Measurements from ENCODE around the gene C6orf62.
"Not testable (repeated sequence)": the region's sequence is repeated elsewhere in the genome, so short reads cannot be mapped to it uniquely, and the experiment has no call there.

C6orf62 gene

DNA sequence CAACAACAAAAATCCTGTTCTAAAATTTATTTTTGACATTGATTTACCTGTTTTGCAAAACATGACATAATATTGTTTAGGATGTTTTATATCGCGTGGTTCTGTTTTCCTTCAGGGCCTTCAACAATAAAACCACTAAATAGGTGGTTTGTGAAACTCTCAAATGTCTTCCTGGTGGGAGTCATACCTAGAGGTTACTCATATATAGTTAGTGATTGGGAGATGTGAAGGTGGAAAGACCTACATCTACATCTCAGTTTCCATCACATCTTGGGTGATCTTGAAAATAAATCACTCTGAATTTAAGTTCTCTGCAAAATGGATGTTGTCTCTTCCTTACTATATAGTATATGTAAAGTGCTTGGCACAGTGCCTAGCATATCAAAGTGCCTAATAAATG, 22.9 kb downstream of the C6orf62 start:
- DNase-seq = no peak

DNA sequence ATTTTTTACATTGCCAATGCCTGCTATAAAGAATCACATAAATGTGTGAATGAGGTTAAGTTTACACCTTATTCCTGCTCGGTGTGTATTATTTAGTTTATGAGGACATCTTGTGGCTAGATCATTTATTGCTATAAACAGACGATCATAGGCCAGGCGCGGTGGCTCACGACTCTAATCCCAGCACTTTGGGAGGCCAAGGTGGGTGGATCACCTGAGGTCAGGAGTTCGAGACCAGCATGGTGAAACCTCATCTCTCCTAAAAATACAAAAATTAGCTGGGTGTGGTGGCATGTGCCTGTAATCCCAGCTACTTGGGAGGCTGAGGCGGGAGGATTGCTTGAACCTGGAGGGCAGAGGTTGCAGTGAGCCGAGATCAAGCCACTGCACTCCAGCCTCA, 23.3 kb downstream of the C6orf62 start:
- peak; percentile 74 for DNase-seq

DNA sequence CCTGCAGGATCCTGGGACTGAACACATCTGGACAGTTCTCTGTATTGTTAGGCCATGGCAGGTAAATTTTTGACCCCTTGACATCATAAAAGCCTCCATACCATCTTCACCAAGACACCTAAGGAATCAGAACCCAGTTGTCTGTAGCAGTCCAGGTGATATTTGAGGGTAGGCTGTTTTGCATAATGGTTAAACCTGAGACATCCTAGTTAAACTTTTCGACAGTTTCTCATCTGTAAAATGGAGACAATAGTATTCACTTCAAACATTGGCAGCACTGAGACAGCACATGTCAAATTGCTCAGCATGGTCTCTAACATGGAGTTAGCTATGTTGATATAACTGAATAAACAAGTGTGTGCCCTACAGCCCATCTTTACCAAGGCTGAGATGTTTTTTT, 24.8 kb downstream of the C6orf62 start:
- DNase-seq = no peak

DNA sequence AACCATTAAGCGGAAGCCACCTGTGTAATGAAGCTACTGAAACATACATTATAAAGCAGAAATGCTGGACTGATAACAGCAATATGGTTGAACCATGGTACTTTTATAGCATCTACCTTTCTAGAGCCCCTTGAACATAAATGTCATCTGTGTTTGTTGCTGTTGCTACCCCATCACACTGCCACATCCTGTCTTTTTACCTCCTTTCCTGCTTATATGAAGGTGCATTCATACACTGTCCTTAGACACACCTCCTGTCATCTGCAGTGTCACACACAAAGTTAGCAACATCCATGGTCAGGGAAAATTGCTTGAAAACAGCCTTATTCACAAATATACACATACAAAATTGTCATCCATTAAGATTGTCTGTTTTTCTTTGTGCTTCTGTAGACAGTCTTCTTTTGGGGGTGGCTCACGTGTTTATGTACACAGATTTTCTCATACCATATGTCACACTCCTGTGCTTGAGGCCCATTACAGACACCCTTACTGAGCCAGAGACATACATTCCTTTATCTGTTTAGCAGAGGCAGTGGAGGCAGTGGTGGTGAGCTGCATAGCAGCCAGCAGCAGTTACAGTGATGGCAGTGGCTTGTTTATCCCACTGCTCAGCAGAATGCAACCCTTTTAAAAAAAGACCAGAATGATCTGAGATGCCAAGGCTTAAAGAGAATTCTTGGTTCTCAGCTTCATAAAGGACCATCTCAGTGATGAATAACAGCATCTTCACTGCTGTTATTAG, 25.9 kb downstream of the C6orf62 start:
- no peak for DNase-seq

DNA sequence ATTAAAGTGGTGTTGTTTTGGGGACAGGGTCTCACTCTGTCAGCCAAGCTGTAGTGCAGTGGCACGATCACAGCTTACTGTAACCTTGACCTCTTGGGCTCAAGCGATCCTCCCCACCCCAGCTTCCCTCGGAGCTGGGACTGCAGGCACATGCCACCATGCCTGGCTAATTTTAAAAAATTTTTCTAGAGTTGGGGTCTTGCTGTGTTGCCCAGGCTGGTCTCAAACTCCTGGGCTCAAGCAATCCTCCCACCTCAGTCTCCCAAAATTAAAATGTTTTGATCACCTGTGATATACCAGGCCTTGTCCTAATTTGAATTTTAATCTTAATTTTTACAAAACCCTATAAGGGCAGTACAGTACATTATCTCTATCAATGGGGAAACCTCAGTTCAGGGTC, 26.5 kb downstream of the C6orf62 start:
- DNase-seq = no peak

DNA sequence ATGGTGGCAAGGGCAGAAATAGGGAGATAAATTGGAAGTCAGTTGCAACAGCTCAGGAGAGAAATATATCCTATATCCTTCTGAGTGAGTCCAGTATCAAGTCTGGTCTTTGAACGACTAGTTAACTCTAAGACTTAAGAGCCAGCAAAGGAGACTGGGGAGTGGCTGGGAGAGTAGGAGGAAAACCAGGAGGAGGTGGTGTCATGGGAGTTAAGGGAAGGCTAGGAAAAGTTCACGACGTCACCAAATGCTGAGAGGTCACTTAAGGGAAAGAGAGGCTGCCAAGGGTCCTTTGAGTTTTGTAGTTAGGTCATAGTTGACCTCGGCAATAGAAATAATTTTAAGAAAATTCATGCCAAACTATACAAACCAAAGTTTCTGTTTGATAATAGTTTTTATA, 27.0 kb downstream of the C6orf62 start:
- DNase-seq = no peak

DNA sequence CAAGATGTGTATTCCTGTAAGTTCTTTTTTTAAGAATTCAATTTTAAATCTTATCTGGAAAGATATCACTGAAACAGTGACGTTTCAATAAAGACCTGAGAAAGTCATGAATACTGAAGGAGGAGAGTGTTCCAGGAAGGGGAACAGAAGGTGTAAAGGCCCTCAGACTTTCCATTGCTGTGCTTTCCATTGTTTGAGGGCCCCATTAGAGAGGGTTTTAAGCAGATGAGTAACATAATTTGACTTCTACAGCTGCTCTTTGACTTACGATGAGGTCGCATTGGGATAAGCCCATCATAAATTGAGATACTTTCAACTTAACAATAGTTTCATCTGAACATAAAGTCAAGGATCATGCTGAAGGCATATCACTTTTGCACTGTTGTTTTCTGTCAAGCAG, 27.4 kb downstream of the C6orf62 start:
- DNase-seq = no peak

DNA sequence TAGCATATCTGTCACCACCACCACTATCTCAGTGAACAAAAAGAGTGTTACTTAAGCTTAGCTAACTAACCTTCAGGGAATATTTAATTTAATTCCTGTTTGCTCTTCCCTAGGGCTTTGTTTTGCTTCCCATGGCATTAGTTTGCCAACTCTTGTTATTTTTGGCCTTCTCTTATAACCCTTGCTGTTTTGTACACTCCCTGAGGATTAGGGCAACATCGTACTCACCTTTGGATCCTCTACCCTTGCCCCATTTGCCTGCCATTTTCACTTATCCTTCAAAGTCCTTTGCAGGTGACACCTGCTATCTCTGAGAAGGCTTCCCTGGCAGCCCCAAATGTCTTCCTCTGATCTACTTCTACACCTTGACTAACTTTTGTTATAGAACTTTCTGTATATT, 28.4 kb downstream of the C6orf62 start:
- DNase-seq = no peak

DNA sequence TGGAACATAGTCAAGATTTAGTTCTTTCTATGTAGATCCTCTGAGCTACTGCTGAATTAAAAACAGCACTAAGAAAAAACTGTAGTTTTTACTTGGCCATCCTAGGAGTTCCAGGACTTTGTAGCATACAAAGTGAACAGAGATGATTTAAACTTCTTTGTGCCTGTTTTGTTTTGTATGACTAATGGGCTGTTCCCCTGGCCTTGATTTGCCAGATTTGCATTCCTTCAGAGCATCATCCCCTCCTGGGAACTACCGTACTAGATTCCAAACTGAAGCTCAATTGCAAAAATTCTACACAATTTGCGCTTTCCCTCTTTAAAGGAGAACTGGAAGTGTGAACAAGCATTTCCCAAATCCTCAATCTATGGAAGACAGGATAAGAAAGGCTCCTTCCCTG, 29.0 kb downstream of the C6orf62 start:
- no peak for DNase-seq

DNA sequence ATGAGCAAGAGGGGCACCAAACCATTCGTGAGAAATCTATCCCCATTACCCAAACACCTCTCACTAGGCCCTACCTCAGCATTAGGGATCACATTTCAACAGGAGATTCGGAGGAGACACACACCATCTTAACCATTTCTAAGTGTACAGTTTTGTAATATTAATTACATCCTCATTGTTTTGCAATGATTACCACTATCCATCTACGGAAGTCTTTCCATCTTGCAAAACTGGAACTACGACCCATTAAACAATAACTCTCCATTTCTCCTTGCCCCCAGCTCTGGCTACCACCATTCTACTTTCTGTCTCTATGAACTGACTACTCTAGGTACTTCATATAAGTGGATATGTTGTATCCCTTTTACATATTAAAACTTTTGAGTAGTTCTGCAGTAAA, 32.0 kb downstream of the C6orf62 start:
- DNase-seq = no peak

DNA sequence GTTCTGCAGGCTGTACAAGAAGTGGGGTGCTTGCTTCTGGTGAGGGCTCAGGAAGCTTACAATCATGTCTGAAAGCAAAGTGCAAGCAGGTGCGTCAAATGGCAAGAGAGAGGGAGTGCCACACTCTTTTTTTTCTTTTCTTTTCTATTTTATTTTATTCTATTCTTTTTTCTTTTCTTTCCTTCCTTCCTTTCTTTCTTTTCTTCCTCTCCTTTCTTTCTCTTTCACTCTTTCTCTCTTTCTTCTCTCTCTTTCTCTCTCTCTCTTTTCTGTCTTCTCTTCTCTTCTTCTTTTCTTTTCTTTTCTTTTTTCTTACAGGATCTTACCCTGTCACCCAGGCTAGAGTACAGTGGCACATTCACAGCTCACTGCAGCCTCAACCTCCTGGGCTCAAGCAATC, 32.5 kb downstream of the C6orf62 start:
- no peak for DNase-seq

DNA sequence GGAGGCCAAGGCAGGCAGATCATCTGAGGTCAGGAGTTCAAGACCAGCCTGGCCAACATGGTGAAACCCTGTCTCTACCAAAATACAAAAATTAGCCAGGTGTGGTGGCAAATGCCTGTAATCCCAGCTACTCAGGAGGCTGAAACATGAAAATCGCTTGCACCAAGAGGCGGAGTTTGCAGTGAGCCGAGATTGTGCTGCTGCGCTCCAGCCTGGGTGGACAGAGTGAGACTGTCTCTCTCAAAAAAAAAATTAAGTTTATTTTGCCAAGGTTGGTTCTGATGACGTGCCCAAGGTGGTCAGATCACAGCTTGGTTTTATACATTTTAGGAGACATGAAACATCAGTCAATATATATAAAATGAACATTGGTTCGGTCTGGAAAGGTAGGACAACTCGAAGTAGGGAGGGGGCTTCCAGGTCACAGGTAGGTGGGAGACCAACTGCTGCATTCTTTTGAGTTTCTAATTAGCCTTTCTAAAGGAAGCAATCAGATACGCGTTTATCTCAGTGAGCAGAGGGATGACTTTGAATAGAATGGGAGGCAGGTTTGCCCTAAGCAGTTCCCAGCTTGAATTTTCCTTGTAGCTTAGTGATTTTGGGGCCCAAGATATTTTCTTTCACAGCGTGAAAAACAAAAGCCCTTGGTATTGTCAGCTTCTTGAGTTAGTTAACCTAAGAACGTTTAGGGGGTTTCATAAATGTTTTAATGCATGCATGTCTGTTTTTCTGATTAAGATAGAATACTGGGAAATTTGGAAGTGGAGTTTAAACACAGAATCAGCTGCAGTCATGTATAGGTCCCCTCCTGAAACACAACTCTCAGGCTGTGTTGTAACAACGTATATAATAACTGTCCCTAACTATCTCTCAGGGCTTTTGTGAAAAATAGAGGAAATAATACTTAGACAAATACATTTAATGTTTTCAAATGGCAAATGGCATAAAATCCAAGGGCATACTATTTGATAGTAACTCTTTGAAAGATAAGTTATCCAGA, 35.4 kb downstream of the C6orf62 start:
- DNase-seq = no peak

DNA sequence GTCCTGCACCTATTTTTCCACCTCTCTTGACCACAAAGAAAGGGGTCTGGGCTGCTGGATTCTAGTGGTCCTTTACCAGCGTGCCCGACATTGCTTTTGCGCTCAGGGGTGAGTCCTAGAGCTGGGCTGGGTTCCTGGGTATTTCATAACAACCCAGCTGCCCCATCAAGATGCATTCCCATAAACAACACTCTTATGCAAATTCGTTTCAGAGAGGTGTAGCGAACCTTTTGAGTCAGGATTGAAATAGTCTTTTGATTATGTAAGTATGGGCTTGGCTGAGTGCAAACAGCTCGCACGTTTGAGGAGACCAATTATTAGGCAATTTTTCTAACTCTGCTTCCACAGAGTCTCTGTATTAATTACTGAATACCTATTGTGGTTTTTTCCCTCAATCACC, 38.4 kb downstream of the C6orf62 start:
- no peak for DNase-seq

DNA sequence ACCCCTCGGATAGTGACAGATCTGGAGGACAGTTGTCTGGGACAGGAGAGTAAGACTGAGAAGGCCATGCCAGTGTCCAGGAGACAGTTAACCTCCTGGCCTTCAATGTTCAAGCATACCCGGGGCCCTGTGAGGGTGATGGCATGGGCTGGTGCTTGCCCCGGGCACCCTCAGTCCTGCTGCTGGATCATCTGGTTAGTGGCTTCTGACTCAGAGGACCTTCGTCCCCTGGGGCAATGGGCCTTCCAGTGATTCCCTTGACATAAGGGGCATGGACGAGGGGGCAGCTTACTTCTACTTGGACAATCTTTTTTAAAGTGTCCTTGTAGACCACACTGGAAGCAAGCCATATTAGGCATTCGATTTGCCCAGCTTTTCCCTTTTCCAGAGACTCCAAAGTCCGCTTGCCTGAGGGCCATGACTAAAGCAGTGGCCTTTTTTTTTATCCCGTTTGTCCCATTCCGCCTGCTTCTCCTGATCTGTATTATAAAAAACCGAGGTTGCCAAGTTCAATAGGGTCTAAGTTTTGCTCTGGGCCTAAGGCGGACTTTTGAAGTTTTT, 40.1 kb downstream of the C6orf62 start:
- DNase-seq = not testable (repeated sequence)

DNA sequence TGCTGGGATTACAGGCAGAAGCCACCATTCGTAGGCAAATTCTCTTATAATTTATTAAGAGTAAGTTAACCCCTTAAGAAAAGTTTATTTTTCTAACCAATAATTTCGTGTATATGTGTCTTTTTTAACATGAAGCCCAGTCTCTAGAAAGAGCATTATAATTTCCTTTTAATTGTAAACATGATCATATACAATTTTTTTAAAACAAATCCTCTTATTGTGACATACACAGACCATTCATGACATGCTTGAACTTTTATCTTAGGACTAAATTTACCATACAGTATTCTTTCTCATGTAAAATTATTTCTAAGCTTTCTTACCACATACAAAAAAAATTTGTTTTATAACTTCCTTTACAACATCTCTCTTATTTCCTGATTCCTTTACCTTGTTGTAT, 45.3 kb downstream of the C6orf62 start:
- DNase-seq = no peak

DNA sequence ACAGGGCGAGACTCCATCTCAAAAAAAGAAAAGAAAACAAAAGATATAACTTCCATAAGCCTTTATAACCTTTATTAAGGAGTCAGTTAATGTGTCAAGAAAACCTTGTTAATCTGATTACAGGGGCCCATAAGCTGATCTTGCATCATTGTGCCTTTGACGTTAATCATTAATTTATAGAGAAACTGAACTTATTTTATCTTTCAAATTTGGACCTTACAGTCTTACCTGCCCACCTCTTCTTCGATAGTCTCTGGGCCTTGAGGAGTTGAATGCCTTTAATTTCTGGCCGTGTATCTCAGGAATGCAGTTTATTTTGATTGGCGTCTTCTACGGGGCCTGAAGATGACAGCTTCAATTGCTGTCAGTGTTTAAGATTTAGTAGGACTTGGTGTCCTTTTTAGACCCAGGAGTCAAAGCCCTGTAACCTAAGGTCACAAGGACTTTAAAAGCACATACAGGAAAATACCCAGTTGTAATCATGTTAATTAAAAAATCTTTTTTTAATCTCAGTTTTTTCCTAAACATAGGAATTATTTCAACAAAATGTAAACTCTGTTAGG, 46.3 kb downstream of the C6orf62 start:
- no peak for DNase-seq

DNA sequence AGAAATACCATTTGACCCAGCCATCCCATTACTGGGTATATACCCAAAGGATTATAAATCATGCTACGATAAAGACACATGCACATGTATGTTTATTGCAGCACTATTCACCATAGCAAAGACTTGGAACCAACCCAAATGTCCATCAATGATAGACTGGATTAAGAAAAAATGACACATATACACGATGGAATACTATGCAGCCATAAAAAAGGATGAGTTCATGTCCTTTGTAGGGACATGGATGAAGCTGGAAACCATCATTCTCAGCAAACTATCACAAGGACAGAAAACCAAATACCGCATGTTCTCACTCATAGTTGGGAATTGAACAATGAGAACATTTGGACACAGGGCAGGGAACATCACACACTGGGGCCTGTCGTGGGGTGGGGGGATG, 47.9 kb downstream of the C6orf62 start:
- DNase-seq = not testable (repeated sequence)

DNA sequence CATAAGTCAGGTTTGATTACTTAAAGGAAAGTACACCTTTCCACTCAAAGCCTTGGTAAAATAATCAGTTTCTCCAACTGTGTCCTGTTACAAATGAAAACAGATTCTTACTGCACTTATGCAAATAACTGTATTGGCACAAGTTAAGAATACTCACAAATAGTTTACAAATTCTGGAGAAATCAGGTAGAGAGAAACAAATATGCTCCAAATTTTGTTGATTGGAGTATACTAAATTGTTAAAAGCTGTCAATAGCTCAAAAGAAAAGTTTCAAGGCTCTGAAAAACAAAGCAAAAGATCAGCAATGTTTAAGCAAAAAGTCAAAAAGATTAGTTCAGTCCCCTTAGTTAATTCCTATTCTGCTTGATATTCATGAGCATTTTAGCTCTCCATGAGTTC, 48.5 kb downstream of the C6orf62 start:
- not testable (repeated sequence) for DNase-seq

DNA sequence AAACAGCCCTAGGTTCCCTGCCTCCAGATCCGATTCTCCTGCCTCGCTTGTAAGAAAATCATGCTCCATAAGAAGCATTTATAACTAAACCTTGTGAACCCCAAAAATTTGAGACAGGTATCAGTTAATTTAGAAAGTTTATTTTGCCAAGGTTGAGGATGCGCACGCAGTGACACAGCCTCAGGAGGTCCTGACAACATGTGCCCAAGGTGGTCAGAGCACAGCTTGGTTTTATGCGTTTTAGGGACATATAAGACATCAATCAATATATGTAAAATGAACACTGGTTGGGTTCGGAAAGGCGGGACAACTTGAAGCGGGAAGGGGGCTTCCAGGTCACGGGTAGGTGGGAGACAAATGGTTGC, 50.0 kb downstream of the C6orf62 start:
- no peak for DNase-seq

DNA sequence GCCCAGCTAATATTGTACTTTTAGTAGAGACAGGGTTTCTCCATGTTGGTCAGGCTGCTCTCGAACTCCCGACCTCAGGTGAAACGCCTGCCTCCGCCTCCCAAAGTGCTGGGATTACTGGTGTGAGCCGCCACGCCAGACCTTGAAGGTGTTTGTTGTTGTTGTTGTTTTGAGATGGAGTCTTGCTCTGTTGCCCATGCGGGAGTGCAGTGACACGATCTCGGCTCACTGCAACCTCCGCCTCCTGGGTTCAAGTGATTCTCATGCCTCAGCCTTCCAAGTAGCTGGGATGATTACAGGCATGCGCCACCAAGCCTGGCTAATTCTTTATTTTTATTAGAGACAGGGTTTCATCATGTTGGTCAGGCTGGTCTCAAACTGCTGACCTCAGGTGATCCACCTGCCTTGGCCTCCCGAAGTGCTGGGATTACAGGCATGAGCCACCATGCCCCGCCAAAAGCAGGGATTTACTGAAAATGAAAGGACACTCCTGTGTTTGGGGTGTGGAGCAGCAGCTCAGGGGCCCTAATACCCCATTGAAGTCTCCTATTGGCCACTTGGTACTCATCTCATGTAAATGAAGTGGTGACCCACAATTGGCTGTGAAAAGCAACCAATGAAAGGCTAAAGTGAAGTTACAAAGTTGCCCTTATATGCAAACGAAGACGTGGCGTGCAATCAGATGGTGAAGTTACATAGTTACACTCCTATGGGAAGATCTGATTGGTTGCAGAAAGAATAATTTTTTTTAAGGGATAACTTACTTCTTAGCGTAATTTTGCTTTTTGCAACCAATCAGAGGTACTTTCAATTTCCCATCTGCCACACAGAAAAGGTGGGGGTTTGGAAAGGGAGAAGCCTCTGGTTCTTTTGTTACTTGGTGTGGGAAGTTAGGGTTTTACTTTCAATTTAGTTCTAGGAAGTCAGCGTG, 50.6 kb downstream of the C6orf62 start:
- not testable (repeated sequence) for DNase-seq

DNA sequence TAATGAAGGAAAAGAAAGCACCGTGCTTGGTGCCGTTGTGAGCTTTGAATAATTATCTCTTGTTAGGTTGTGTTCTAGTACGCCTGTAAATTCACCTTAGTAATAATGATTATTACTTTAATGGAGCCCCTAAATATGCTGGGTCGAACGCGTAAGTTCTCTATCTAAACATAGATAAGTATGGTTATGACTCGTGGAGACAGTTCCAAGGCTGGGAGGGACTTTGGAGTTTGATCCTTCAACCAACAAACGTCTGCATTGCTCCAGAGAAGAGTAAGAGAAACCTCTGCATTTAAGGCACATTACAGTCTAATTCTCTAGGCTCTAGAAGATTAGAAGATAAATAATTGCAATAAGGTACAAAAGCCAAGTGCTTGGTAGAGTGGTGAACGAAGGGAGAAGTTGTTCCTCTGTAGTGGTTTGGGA, 51.6 kb downstream of the C6orf62 start:
- DNase-seq = no peak

DNA sequence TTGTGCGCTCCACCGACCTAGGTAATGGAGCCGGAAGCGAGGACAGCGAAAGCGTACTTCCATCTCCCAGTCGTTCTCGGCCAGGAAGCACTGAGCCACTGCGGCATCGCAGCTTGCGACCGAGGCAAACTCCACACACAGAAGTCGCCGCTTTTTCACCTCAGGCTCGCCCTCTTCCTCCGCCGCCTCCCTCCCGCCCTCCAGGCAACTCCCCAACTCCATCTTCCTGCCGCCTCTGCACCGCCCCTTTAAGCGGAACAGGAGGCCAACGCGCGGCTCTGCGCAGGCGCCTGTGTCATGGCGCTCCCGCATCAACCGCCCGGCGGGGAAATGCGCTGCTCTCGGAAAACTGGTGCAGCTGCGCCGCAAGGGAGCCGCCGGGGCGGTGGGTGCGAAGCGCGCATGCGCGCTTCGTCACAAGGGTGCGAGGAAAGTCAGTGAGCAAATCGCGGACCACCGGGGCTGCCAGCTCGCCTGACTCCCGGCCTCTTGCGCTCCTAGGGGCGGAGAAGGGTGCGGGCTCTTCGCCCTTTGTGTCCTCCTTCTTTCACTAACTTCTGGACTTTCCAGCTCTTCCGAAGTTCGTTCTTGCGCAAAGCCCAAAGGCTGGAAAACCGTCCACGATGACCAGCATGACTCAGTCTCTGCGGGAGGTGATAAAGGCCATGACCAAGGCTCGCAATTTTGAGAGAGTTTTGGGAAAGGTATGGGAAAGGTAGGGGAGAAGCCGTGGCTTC, 52.1 kb downstream of the C6orf62 start, which contains the start of the genes ACOT13 and TDP2:
ACOT13 (plus strand) TSS at position 437 of the 737 bp plus-strand sequence; CDS start at position 624, 187 bp downstream.
TDP2 (minus strand) TSS at position 259 of the 737 bp plus-strand sequence; CDS start at position 222, 37 bp downstream.
- DNase-seq = peak; percentile 99

Measured in activated effector memory CD4-positive, alpha-beta T cell treated with anti-CD3 and anti-CD28 coated beads, Interleukin-2, amount 50 U/mL, for 16 hours (primary cell).